HCEC 1CT (cell line): ENCODE results near the gene NEK5.
A peak's percentile ranks its signal among the peaks of the same experiment; 100 is the strongest.
"Not testable (repeated sequence)": the region's sequence is repeated elsewhere in the genome, so short reads cannot be mapped to it uniquely, and the experiment has no call there.

Source experiments
- DNase-seq: peaks from one replicate; pipeline ENCODE4 v3.0.0-alpha.2; 2017

Gene NEK5

GRCh38 chr13:52061587-52061986, 67.3 kb downstream of the NEK5 start:
- DNase-seq = no peak

- not testable (repeated sequence) for DNase-seq
Measured at GRCh38 chr13:52061064-52061463, 67.8 kb downstream of the NEK5 start.

GRCh38 chr13:52053460-52053859, 75.4 kb downstream of the NEK5 start:
- no peak for DNase-seq

GRCh38 chr13:52051400-52051799, 77.5 kb downstream of the NEK5 start:
- DNase-seq = no peak

- no peak for DNase-seq
Measured at GRCh38 chr13:52048516-52048915, 80.4 kb downstream of the NEK5 start.

- no peak for DNase-seq
Measured at GRCh38 chr13:52047463-52047862, 81.4 kb downstream of the NEK5 start.

GRCh38 chr13:52043675-52044074, 85.2 kb downstream of the NEK5 start:
- no peak for DNase-seq

- no peak for DNase-seq
Measured at GRCh38 chr13:52036037-52036436, 92.8 kb downstream of the NEK5 start.

- DNase-seq = no peak
Measured at GRCh38 chr13:52034616-52035226, 94.2 kb downstream of the NEK5 start.

GRCh38 chr13:52033039-52033438, 95.8 kb downstream of the NEK5 start:
- DNase-seq = no peak

GRCh38 chr13:52030401-52030800, 98.5 kb downstream of the NEK5 start:
- DNase-seq = not testable (repeated sequence)

- no peak for DNase-seq
Measured at GRCh38 chr13:52029569-52029968, 99.3 kb downstream of the NEK5 start.

GRCh38 chr13:52027832-52028231, 101.0 kb downstream of the NEK5 start:
- DNase-seq = no peak

- no peak for DNase-seq
Measured at GRCh38 chr13:52026246-52026626, 102.6 kb downstream of the NEK5 start.

GRCh38 chr13:52025475-52026245, 103.2 kb downstream of the NEK5 start:
- no peak for DNase-seq

- no peak for DNase-seq
Measured at GRCh38 chr13:52024481-52024880, 104.4 kb downstream of the NEK5 start, which contains the start of gene UTP14C. UTP14C (plus strand) TSS chr13:52024691; CDS start chr13:52028805, 4,114 bp downstream.

- DNase-seq = no peak
Measured at GRCh38 chr13:52022356-52022755, 106.5 kb downstream of the NEK5 start.

GRCh38 chr13:52020191-52020590, 108.7 kb downstream of the NEK5 start:
- DNase-seq = no peak

GRCh38 chr13:52016296-52016695, 112.6 kb downstream of the NEK5 start:
- DNase-seq = no peak

GRCh38 chr13:52012512-52012836, 116.4 kb downstream of the NEK5 start:
- no peak for DNase-seq

- peak; percentile 95 for DNase-seq
Measured at GRCh38 chr13:52011632-52012511, 117.0 kb downstream of the NEK5 start, which contains the start of gene ALG11. ALG11 (plus strand) TSS chr13:52012398; CDS start chr13:52012419, 21 bp downstream.

GRCh38 chr13:52010890-52011631, 117.8 kb downstream of the NEK5 start, which contains the start of gene ATP7B:
ATP7B (minus strand) TSS chr13:52011450; CDS start chr13:52011337, 113 bp downstream.
- DNase-seq = no peak

- no peak for DNase-seq
Measured at GRCh38 chr13:52009946-52010345, 118.9 kb downstream of the NEK5 start.
